Measurements from ENCODE around the gene NPVF.

The NPVF gene

GRCh38 chr7:25228386-25228785 is at the start of gene NPVF:
Gene NPVF, minus strand, starts transcription at chr7:25228486. Its CDS starts 47 bp downstream, at chr7:25228439.
- H3K4me3 Mint-ChIP-seq = no peak within 1 kb of the TSS
- peaks cover 32% of the 10 kb centered on the region for H3K27me3 Mint-ChIP-seq (ENCODE audit: low read depth)
- no peaks in the 10 kb centered on the region for H3K9me3 Mint-ChIP-seq
- H3K27ac Mint-ChIP-seq = no peak within 1 kb of the TSS
- no peaks in the 10 kb centered on the region for H3K4me1 Mint-ChIP-seq (ENCODE audit: low read depth)
- H3K36me3 Mint-ChIP-seq (ENCODE audit: low read depth) = no peaks in the 10 kb centered on the region

DNA sequence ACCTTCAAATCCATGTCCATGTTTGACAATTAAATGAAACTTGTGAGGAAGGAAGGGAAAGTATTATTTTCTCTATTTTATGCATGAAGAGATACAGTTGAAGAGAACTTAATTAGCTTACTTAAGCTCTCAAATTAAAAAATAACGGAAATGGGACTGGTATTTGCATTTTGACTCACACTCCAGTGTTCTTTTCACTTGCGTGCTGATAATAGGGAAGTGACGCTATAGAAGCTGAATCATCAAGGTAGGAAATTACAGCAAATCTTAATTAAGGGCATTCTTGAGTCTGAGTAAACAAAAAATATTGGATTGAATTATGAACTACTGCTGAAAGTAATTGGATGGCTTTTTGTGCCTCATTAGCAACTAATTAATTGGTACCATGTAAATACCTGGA is 44.0 kb upstream of the NPVF start:
- Mint-ChIP-seq H3K27me3 (ENCODE audit: low read depth) (peaks cover 3% of the 10 kb centered on the region), H3K36me3 (ENCODE audit: low read depth) (no peaks in the 10 kb centered on the region), H3K27ac (no peak overlapping the region), H3K4me3 (no peak overlapping the region), H3K9me3 (no peaks in the 10 kb centered on the region), H3K4me1 (ENCODE audit: low read depth) (no peaks in the 10 kb centered on the region)

DNA sequence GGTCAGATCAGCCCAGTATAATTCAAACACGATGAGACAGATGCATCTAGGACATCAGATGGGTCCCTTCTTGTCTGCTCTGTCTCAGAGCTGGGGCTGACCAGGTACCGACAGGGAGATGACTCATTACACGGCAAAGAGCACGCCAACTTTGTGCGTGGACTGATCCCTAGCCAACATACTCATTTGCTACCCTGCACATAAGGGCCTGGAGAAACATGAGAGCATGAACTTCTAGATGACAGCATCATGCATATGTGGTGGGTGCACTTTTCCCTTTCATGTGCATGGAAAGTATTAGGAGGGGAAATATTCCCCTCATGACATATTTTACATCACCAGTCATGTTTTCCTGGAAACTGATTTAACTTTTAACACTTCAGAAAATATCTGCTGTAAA is 35.1 kb upstream of the NPVF start:
- Mint-ChIP-seq H3K27ac (no peak overlapping the region), H3K27me3 (ENCODE audit: low read depth) (peaks cover 5% of the 10 kb centered on the region), H3K4me3 (no peak overlapping the region), H3K9me3 (no peaks in the 10 kb centered on the region), H3K36me3 (ENCODE audit: low read depth) (no peaks in the 10 kb centered on the region), H3K4me1 (ENCODE audit: low read depth) (peaks cover 17% of the 10 kb centered on the region)

GRCh38 chr7:25262586-25262985 is 34.3 kb upstream of the NPVF start:
- Mint-ChIP-seq H3K27ac (no peak overlapping the region), H3K9me3 (no peaks in the 10 kb centered on the region), H3K4me3 (no peak overlapping the region), H3K4me1 (ENCODE audit: low read depth) (peaks cover 17% of the 10 kb centered on the region), H3K27me3 (ENCODE audit: low read depth) (peaks cover 5% of the 10 kb centered on the region), H3K36me3 (ENCODE audit: low read depth) (no peaks in the 10 kb centered on the region)

DNA sequence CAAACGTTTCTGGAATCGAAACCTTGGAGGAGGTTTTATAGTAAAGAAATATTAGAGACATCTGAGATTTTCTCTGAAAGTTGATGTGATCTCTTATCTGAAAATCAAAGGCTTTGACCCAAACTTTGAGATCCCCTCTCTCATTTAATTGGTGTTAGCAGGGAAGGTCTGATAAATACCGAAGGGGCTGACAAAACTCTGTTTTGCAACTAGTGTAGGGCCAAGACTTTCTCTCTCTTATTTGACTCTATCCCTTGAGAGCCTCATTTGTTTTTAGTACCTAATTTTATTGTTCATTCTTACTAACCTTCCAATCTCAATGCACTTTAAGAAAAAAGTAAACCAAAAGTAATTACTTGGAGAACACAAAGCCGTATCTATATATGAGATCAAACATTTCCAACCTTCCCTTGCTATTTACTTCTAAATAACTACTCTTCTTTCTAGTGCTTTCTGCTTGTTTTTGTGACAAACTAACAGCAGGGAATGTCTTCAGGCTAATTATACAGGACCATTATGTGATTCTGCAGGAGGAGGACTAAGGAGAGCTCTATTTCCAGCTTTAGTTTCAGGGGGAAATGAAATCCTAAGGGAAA is 33.4 kb upstream of the NPVF start:
- peaks cover 17% of the 10 kb centered on the region for H3K4me1 Mint-ChIP-seq (ENCODE audit: low read depth)
- H3K9me3 Mint-ChIP-seq = no peaks in the 10 kb centered on the region
- H3K27ac Mint-ChIP-seq = no peak overlapping the region
- no peak overlapping the region for H3K4me3 Mint-ChIP-seq
- H3K36me3 Mint-ChIP-seq (ENCODE audit: low read depth) = no peaks in the 10 kb centered on the region
- H3K27me3 Mint-ChIP-seq (ENCODE audit: low read depth) = peaks cover 5% of the 10 kb centered on the region

- Mint-ChIP-seq H3K36me3 (ENCODE audit: low read depth) (no peaks in the 10 kb centered on the region), H3K4me1 (ENCODE audit: low read depth) (peaks cover 17% of the 10 kb centered on the region), H3K9me3 (no peaks in the 10 kb centered on the region), H3K27me3 (ENCODE audit: low read depth) (peaks cover 5% of the 10 kb centered on the region), H3K4me3 (peak overlapping the region; percentile 15), H3K27ac (no peak overlapping the region)
These were observed 32.7 kb upstream of the NPVF start for GRCh38 chr7:25260862-25261494.

DNA sequence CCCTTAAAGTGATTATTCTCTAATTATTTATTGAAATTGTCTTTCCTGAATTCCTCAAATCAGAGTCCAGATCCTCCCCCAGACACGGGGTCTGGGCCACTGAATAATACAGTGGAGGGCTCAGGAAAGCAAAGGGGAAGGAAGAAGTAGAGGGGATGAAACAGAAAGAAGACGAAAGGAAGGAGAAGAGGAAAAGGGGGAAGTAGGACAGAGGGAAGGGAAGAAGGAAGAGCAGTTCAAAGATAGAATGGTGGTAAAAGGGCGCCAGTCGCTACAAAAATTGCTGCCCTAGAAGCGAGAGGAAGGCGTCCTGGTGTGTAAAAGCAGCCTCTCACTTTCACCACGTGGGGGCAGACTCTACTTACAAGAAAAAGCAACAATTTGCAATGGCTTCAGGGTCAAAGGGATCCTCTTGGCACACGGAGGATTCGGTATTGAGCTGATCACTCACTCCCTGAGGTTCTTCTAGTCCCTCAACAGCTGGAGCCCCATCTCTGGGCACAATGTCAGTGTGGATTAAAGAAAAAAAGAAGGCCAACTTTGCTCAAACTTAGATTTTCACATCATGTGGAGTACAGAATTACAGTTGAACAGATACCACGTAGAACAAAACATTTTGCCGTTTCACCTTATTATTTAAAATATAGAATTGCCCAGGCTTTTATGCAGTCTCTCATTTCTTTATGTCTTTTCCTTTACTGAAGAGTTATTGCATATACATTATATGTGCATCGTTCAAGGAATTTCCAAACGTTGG is 31.4 kb upstream of the NPVF start:
- Mint-ChIP-seq H3K4me1 (ENCODE audit: low read depth) (peaks cover 17% of the 10 kb centered on the region), H3K4me3 (no peak overlapping the region), H3K27me3 (ENCODE audit: low read depth) (peaks cover 5% of the 10 kb centered on the region), H3K36me3 (ENCODE audit: low read depth) (no peaks in the 10 kb centered on the region), H3K27ac (no peak overlapping the region), H3K9me3 (no peaks in the 10 kb centered on the region)

DNA sequence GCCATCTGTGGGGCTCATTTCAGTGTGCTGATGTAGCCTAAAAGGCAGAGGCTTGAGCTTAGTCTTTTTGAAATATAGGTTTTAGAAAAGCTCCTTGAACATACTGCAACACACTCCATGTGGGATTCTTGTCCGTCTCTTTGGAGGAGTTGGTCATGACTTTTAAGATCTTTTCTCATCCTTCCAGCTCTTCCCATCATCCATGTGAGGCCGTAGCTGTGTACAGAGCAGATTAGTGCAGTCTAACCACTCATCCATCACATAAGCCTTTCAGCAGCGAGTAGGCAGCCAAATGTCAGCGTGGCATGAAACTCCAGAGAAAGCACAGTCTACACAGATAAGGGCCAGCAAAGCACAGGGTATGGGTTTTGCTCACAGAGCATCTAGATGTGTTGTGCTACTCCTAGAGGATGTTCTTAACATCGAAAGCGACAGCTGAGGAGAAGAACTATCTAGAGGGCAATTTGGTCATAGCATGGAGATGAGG is 28.1 kb upstream of the NPVF start:
- Mint-ChIP-seq H3K4me3 (no peak overlapping the region), H3K36me3 (ENCODE audit: low read depth) (no peaks in the 10 kb centered on the region), H3K27ac (no peak overlapping the region), H3K4me1 (ENCODE audit: low read depth) (peaks cover 12% of the 10 kb centered on the region), H3K27me3 (ENCODE audit: low read depth) (peaks cover 6% of the 10 kb centered on the region), H3K9me3 (no peaks in the 10 kb centered on the region)

DNA sequence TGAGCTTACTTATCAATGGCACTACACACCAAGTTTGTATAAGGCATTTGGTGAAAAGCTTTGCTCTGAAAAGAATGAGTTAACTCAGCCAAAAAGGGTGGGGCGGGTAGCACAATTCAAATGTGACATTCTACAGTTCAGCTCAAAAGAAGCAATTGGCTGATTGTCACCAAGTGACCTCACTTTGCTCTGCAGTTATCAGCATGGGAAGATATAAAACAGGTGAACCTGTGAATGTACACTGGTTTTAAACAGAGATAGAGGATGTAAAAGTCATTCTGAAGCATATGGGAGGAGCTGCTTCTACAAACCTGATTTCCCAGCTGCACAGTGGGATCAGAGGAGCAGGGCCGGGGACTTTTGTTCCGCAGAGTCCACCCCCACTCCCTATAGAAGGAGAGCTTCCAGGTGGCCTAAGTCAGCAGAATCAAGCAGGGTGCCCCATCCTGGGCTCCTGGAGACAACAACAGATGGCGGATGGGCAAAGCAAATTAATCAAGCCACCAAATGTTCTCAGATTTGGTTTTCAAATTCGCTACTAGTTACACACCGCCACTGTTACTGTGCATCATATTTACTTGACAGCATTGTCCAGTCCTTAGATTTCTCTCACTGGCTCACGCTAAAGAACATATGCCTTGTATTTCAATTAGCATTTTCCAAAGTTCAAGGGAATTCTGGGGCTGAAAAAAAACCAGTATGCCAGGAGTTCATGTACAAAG is 27.5 kb upstream of the NPVF start:
- no peak overlapping the region for H3K4me3 Mint-ChIP-seq
- H3K27ac Mint-ChIP-seq = no peak overlapping the region
- H3K27me3 Mint-ChIP-seq (ENCODE audit: low read depth) = peaks cover 6% of the 10 kb centered on the region
- H3K4me1 Mint-ChIP-seq (ENCODE audit: low read depth) = peaks cover 7% of the 10 kb centered on the region
- H3K36me3 Mint-ChIP-seq (ENCODE audit: low read depth) = no peaks in the 10 kb centered on the region
- no peaks in the 10 kb centered on the region for H3K9me3 Mint-ChIP-seq

DNA sequence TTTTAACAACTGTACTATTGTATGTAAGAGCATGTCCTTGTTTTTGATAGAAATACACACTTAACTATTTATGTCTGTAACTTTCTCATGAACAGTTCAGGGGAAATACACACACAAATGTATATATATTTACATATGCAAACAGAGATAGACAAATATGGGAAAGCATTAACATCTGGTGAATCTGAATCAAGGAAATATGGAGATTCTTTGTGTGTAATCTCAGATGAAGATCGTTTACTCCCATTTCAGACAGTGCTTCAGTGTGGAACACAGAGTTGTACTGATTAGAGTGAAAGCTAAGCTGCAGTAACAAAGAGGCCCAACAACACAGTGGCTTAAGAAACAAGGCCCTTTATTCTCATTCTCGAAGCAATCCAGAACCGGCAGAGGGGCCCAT is 26.3 kb upstream of the NPVF start:
- Mint-ChIP-seq H3K4me1 (ENCODE audit: low read depth) (peaks cover 3% of the 10 kb centered on the region), H3K27me3 (ENCODE audit: low read depth) (peaks cover 6% of the 10 kb centered on the region), H3K36me3 (ENCODE audit: low read depth) (no peaks in the 10 kb centered on the region), H3K27ac (no peak overlapping the region), H3K4me3 (no peak overlapping the region), H3K9me3 (no peaks in the 10 kb centered on the region)

- Mint-ChIP-seq H3K27me3 (ENCODE audit: low read depth) (peaks cover 6% of the 10 kb centered on the region), H3K4me3 (no peak overlapping the region), H3K27ac (no peak overlapping the region), H3K36me3 (ENCODE audit: low read depth) (no peaks in the 10 kb centered on the region), H3K9me3 (no peaks in the 10 kb centered on the region), H3K4me1 (ENCODE audit: low read depth) (no peaks in the 10 kb centered on the region)
These were observed 25.4 kb upstream of the NPVF start for GRCh38 chr7:25253714-25254113.

GRCh38 chr7:25250386-25250785 is 22.1 kb upstream of the NPVF start:
- H3K4me1 Mint-ChIP-seq (ENCODE audit: low read depth) = no peaks in the 10 kb centered on the region
- peaks cover 12% of the 10 kb centered on the region for H3K27me3 Mint-ChIP-seq (ENCODE audit: low read depth)
- H3K36me3 Mint-ChIP-seq (ENCODE audit: low read depth) = no peaks in the 10 kb centered on the region
- H3K27ac Mint-ChIP-seq = no peak overlapping the region
- H3K9me3 Mint-ChIP-seq = no peaks in the 10 kb centered on the region
- no peak overlapping the region for H3K4me3 Mint-ChIP-seq

- Mint-ChIP-seq H3K27ac (no peak overlapping the region), H3K4me1 (ENCODE audit: low read depth) (no peaks in the 10 kb centered on the region), H3K36me3 (ENCODE audit: low read depth) (no peaks in the 10 kb centered on the region), H3K9me3 (no peaks in the 10 kb centered on the region), H3K27me3 (ENCODE audit: low read depth) (peaks cover 12% of the 10 kb centered on the region), H3K4me3 (no peak overlapping the region)
These were observed 21.5 kb upstream of the NPVF start for GRCh38 chr7:25249772-25250171.

DNA sequence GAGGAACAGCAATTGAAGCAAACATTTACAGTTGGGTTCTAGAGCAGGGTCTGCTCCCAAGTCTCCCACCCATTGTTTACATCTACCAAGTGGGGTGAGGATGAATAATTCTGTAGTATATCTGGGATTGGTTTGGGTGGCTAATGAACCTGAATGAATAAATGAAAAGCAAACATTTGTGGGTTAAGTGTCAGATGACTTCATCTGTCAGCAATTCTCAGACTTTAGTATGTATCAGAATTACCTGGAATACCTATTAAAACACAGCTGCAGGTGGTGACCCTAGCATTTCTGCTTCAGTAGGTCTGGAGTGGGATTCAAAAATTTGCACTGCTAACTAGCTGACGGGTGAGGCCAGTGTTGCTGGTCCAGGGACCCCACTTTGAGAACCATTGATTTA is 18.0 kb upstream of the NPVF start:
- peaks cover 15% of the 10 kb centered on the region for H3K27me3 Mint-ChIP-seq (ENCODE audit: low read depth)
- no peaks in the 10 kb centered on the region for H3K4me1 Mint-ChIP-seq (ENCODE audit: low read depth)
- no peak overlapping the region for H3K27ac Mint-ChIP-seq
- no peaks in the 10 kb centered on the region for H3K36me3 Mint-ChIP-seq (ENCODE audit: low read depth)
- H3K4me3 Mint-ChIP-seq = no peak overlapping the region
- H3K9me3 Mint-ChIP-seq = no peaks in the 10 kb centered on the region
